ENCODE measurements around the gene PRG3.

PRG3 gene, protein sequence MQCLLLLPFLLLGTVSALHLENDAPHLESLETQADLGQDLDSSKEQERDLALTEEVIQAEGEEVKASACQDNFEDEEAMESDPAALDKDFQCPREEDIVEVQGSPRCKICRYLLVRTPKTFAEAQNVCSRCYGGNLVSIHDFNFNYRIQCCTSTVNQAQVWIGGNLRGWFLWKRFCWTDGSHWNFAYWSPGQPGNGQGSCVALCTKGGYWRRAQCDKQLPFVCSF

DNA sequence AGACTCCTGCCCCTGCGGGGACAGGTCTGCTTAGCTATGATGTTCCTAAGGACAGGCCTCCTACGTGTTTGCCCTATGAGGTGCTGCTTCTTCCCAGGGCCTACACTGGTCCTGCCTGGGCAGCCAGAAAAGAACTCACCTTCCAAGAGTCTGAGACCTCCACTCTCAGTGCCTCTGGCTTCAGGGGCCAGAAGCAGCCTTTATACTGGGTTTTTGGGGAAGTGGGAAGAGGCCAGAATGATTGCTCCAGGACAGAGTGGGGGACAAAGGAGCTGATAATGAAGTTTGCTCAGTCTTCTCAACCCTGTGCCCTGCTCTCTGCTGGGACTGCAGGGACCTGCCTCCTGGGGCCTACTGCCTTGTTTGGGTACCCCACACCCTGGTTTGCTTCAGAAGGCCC, at the start of gene PRG3:
Gene PRG3 (minus strand): TSS at position 176 of the 400 bp plus-strand sequence. CDS start 442 bp downstream, outside the sequence.
- no peak for DNase-seq

DNA sequence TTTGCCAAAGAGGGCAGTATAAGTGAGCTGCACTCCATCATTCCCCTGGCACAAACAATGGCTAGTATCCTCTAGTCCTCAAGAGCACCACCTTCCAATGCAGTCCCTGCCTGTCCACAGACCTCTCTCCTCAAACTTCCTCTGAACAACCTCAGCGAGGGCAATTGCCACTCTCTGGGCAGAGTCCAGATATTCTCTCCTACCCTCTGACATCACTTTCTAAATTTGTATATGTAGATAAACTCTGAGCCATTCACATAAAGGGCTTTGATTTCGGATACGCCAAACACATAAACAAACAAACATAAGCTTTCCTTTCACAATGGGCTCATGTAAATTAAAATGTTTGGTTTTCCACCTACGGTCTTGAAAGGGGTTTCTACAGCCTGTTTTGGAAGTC, 49.0 kb upstream of the PRG3 start:
- no peak for DNase-seq

DNA sequence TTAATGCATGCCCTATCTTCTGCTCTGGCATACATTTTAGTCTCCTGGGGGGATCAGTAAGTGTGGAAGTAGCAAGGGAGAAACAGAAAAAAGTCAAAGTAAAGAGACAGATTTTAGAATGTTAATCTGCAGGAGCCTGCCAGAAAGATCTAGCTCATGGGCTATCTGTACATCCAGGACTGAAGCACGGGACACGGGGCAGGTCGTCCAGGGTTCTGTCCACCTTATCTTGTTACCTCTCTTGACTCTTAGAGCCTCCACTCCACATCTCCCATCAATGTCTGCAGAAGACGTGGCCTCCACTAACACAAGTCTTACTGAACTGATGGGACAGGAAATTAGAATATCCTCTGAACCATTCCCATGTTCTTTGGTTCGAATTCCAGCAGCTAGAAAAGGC, 47.7 kb upstream of the PRG3 start:
- no peak for DNase-seq

DNA sequence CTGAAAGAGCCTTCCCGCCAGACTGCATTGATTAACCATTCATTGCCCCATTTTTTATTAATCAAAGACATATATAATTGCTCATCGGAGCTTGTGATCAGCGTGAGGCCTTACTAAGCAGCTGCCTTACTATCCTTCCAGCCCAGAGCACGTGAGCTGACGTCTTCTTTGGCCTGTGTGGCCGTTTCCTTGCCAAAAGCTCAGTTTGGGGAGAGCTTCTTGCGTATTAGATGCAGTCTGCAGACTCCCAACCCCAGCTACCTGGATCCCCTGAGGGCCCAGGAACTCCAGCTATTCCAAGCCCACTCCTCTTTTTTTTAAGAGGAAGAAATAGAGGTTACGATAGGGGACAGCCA, 46.8 kb upstream of the PRG3 start:
- no peak for DNase-seq

DNA sequence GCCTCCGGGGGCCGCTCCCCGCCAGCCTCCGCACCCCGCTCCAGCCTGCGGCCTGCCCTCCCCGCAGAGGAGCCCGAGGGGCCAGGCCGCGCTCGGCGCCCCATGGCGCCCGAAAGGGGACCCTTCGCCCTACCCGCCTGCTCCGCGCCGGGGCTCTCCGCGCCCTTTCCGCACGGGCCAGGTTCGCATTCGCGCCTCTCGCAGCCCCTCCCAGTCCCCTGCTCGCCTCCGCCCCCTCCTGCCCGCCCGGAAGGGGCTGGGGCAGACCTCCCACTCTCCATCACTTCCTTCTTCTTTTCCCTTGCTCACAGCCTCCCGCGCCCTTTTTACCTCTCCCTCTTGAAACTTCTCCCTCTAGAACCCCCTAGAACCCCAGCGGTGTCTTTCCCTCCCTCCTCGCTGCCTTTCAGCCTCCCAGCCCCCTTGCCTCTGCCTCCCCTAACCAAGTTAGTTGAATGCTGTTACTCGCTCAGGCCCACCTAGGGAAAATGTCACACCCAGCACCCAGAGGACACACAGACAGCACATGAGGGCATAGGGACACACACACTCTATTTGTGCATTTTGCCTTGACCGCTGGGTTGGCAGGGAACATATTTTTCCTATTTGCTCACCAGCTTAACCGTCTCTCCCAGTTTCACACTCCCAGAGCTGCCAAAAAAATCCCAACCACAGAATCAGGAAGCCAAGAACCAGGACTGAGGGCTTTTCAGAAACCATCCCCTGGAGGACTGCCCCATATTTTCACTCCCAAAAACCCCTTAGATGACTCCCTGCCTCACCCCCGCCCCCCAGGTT, 46.2 kb upstream of the PRG3 start, which contains the start of gene SLC43A3:
Gene SLC43A3 (minus strand): TSS at position 193 of the 798 bp plus-strand sequence. CDS start 949 bp downstream, outside the sequence.
- DNase-seq, result peak; percentile 90

DNA sequence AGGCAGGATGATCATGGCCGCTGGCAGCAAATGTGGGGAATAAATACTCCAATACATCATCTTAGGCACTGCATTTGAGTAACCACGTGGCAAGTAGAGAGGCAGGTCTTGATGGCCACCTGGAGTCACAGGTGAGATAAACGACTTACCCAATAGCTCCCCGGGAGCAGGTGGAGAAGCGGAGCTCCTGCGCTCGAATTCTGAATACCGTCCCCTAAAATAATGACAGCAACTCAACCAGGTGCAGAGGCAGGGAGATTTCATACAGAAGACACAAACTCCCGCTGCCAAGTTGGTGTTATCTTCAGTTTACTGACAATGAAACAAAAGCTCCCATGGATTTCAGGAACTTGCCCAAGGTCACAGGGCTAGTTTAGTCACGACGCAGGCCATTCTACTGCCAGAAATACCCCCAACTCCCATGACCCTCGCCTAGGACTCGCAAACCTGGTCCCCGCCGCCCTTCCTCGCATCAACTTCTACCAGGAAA, 45.5 kb upstream of the PRG3 start:
- DNase-seq, result peak; percentile 65

DNA sequence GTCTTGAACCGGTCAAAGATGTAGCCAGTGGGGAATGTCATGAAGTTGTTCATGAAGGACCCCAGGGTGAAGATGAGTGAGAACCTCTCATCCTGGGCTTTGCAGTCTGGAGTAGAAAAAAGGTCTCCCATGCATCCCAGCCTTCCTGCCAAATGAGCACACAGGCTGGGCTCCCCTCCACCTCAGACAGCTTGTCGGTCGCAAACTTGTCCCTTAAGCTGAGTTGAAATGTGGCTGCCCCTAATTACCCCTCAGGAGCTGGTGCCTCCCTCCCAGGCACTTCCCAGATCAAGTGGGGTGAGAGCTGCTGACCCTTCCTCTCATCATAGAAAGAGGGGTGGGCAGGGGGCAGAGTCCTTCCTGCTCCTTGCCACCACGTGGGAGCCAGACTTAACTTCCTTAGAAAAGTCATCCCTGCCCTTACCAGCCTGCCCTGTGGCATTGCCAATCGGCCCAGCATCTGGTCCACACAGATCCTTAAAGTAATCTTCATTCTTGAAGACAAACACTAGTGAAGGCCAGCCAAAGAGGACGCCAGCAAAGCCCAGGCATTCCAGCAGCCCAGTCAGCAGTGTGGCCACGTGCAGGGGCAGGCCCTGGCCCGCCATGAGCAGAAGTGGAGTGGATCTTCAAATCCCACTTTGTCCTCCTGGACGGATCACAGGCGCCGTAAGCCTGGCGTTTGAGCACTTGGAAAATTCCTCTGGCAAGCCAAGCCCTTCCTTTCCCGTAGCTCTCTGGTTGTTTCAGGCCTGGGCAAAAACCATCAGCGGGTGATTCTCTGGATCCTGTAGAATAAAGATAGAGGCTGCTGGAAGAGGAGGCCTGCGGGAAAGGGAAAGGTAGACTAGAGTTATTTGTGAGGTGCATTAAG, 44.9 kb upstream of the PRG3 start:
- DNase-seq, result peak; percentile 65

DNA sequence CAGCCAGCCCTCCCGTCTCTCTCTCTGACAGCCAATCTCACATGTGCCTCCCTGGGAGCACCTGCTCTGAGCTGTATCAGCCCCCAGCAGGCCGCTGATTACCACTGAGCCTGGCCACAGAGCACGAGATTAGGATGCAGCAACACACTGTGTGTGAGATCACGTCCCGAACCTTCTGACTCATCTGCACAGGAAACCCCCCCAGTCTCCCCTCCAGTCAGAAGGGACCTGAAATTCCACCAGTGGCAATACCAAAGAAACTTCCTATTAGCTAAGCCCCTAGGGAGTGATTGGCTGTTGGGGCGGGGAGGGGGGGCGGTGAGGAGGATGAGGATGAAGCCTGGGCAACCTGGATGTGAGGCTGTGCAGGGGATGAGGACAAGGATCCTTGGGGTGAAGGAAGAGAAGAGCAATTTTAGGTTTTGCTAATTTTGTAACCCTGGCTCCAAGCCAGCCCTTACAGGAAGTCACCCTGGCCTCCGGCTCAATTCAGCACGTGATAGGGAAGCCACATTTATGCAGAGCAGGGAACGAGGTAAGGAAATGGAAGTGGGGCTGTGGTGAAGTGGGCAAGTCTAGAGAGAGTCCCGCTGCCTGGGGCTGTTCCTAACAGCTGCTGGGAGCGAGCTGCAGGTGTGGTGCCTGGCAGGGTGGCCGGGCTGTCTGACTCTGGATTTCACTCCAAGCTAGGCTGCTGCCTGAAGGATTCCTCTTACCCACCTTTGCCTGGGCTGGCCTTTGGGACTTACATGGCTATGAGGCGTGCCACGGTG, 44.0 kb upstream of the PRG3 start:
- DNase-seq, result peak; percentile 94

DNA sequence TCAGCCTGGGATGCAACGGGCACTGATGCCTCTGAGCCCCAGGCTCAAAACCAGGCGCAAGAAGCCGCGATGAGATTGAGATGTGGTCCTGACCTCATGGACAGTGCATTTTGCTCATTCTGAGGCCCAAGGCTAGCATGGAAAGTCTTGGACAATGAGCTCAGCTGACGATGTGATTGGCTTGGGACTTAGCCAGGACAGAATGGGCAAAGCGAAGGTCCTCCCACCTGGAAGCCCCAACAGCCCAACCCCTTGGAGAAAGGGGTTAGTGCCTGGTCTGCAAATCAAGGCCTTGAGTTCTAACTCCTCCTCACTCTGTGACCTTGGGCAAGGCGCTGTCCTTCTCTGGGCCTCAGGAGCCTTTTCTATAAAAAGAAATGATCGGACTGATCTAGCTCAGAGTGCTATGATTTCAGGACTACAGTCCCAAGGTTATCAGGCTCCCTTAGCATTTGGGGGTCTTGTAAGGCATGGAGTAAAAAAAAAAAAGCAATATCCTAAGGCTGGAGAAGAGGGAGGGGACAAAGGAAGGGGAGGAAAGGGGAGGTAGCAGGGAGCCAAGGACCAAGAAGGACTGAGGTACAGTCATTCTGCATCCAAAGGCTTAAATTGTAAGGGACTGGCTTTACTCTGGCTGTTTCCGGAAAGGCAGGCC, 43.3 kb upstream of the PRG3 start:
- DNase-seq, result no peak

DNA sequence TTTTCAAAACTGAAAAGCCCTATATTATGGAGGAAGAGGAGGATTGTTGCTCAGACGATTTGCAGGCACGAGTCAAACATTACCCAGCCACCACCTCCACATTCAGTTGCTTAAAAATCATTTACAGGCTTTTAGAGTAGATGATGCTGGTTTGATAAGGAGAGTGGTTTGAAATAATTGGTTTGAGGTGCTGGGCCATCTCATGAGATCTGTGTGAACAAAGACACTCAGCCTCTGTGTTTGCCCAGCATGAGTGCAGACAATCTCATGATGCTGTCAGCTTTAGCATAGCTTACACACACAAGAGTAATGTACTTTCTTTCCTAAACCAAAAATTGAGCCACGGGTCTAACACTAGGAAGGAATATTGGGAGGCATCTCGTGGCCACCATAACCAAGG, 41.7 kb upstream of the PRG3 start:
- DNase-seq, result no peak

DNA sequence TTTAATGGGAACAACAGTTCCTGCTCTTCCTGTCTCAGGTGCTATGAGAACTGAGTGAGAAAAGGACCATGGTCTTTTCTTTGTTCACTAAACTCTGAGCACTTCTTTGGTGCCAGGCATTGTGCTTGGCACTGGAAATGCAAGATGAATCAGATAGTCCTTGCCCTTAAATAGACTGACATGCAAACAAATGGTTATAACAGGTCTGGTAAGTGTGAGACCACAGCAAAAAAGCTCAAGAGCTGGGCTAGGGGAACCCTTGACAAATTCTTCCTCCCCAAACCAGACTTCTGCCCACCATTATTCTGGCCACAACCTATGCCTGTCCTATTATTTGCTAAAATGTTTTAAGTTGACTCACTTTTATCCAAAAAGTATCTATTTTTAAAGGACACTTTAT, 40.9 kb upstream of the PRG3 start:
- no peak for DNase-seq

DNA sequence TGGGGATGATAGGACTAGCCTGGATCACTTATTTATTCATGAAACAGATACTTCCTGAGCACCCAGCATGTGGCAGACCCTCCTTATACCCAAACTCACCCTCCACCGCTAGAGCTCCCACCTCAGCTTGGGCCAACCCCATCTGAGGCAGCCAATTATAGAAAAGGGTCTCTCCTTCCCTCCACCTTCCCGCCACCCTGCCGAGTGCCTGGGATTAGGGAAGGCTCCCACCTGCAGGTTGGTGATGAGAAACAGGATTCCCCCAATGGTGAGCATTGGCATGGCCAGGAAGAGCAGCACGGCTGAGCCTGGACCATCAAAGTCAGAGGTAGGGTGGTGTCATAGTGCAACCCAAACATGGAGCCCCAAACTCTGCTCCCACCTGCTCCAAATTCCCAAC, 40.1 kb upstream of the PRG3 start:
- DNase-seq, result no peak

DNA sequence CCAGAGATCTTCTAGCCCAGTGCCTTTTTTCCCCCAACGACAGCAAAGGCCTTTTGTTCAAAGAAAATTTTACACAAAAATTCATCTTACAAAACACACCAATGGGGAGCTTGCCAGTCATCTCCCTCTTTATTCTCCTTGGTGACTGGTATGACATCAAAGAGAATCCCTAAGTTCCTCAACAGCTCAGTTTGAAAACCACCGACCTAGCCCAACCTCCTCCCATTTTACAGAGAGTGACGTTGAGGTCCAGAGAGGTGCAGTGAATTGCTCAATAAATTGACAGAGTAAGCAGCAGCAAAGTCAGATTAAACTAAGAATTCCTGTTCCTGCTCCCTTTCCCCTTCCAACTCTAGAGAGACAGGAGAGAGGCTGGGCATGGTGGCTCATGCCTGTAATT, 38.2 kb upstream of the PRG3 start:
- no peak for DNase-seq

DNA sequence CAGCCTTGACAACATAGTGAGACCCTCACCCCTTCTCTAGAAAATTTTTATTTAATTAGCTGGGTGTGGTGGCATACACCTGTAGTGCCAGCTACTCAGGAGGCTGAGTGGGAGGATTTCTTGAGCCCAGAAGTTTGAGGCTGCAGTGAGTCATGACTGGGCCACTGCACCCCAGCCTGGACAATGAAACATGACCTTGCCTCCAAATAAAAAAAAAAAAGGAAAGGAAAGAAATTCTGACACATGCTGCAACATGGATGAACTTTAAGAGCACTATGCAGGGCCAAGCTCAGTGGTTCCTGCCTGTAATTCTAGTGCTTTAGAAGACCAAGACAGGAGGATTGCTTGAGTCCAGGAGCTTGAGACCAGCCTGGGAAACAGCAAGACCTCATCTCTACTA, 37.2 kb upstream of the PRG3 start:
- no peak for DNase-seq

DNA sequence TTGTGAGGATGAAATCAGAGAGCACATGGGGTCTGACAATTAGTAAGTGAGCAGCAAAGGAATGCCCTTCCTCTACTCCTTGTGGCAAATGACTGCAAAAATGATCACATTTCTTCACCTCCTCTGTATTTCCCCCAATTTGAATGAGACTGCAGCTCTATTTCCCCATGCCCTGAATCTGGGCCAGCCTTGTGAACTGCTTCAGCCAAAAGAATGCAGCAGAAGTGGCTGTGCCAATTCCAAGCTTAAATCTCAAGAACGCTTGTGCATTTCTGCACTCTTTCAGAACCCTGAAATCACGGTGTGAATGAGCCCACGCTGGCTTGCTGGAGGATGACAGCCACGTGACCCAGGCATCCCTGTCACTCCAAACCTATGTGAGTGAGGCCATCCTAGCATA, 36.1 kb upstream of the PRG3 start:
- no peak for DNase-seq

DNA sequence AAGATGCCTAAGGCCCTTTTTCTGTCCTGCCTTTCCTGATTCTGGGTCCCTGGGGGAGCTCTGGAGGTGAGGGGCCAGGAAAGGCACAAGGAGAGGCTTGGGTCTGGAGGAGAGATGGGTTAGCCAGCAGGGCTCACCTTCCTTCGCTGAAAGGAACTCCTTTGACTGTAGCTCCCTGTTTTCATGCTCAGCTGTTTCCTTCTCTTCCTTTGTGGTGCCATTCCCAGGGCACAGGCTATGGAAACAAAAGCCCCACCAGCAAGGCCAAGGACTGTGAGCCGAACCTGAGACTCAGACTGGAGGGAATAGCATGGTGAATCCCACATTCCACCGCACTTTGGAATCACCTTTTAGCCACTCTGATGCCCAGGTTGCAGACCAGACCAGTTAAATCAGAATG, 35.5 kb upstream of the PRG3 start:
- DNase-seq, result no peak

DNA sequence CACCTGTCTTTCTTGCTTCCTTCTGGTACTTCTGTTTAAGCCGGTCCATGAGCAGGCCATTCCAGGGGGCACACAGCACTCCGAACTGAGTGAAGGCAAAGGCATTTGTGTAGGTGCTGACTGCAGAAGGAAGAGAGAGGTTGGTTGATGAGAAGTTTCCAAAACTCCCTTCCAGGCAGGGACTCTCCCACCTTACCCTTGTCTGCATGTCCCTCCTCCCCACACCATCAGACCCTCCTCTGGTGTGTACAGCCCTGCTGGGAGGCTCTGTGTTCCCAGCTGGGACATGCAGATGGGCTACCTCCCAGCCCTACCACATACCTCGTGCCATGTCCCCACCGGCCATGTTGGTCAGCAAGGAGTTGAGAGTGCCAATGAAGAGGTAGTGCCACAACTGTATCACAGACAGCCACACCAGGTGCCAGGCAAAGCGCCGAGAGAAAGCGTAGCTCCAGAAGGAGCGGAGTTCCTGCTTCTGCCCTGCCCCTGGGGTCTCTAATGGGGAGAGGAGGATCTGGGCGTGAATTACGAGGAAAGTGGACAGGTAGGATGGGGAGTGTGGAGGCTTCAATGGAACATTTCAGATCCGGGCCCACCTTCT, 33.8 kb upstream of the PRG3 start:
- no peak for DNase-seq

DNA sequence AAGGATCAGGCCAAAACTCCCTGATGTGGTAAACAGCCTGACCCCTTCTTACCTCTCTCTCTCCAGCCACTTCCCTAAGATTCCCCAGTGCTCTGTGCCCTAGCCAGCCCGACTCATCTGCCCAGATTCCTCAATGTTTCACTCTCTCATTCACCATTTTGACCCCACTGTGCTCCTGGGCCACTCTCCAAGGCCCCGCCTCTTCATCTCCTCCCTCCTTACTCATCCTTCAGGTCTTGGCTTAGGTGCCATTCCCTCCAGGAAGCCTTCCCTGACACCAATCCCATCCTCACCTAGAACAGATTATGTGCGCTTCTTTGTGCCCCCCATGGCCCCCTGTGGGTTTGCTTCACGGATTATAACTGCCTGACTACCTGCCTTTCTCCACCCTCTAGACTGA, 32.7 kb upstream of the PRG3 start:
- DNase-seq, result no peak

DNA sequence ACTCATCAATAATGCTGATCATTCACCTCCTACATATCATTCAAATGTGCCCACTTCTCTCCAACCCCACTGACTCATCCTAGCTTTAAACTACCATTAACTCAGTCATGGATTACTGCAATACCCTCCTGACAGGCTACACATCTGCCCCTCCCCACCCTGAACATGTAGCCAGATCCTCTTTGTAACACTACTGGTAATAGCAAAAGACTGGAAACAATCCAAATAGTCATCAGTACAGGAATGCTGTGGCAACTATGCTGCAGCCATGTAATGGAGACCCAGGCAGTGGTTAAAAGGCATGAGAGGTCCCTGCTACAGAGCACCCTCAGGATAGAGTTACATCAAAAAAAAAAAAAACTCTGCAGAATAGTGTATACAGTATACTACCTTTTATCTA, 29.3 kb upstream of the PRG3 start:
- DNase-seq, result no peak

DNA sequence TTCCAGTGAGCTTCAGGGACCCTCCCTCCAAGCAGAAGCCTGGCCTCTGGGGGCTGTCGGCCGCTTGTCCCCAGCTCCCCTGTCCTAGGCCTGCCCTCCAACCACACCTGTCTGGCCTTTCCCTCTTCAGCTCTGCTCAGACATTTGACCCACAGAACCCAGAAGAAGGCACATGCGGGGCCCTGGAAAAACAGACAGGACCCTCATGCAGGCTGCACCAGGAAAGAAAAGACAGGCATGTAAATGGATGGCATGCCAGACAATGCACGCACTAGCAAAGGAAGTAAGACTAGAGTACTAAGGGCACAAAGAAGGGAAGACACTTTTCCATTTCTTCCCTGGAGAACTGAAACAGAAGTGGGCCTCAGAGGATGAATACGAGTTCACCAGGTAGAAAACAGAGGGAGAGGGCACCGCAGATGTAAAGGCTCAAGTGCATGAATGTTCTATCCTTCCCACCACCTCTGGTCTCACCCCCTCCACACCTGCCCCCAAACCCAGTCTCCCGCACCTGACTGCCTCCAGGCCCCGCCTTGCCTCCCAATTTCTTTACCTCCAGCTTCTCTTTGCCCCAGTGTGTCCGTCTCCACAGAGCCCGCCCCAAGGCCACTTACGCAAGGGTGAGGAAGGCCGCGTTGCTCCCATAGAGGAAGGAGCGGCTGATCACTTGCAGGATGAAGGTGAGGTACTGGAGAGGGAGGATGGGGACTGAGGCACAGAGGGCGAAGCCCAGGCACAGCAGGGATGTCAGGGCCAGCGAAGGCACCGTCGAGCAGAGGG, 28.6 kb upstream of the PRG3 start:
- DNase-seq, result no peak

DNA sequence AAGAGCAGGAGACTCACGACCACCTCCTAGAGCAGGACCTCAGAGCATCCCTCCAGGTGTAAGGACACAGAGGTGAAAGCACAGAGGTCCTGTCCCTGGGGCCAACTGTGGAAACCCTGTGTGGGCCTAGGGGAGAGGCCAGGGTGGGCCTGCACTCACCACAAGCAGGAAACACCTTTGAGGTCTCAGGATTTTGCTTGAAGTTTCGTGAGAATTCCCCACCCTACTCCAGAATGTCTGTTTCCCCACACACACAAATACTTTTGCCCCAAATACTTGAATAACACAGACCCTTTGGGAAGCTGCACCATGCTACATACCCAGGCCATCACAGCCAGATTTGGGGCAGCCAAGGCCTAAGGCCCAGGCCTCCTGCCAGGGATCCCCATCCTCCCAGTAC, 27.8 kb upstream of the PRG3 start:
- no peak for DNase-seq

All from activated effector memory CD4-positive, alpha-beta T cell treated with anti-CD3 and anti-CD28 coated beads, Interleukin-2, amount 50 U/mL, for 16 hours (primary cell).